ENCODE data around the gene DNAH17.

DNAH17 gene

GRCh38 chr17:78374631-78375274, 202.4 kb downstream of the DNAH17 start:
- TF ChIP-seq, protein P1, sequence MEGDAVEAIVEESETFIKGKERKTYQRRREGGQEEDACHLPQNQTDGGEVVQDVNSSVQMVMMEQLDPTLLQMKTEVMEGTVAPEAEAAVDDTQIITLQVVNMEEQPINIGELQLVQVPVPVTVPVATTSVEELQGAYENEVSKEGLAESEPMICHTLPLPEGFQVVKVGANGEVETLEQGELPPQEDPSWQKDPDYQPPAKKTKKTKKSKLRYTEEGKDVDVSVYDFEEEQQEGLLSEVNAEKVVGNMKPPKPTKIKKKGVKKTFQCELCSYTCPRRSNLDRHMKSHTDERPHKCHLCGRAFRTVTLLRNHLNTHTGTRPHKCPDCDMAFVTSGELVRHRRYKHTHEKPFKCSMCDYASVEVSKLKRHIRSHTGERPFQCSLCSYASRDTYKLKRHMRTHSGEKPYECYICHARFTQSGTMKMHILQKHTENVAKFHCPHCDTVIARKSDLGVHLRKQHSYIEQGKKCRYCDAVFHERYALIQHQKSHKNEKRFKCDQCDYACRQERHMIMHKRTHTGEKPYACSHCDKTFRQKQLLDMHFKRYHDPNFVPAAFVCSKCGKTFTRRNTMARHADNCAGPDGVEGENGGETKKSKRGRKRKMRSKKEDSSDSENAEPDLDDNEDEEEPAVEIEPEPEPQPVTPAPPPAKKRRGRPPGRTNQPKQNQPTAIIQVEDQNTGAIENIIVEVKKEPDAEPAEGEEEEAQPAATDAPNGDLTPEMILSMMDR (conservative IDR thresholded peaks at IDR 0.05; ENCODE audit: low read depth), result no peak
- ChIA-PET CTCF (interaction anchor here (1.8 kb wide), 1 partner anchor 14 kb away, joined by 6 read pairs; no protein-coding TSS in a partner anchor), POLR2A (ENCODE audit: low non-redundant PET) (no interaction called here)
- H3K27ac ChIP-seq, result peak overlapping the region; percentile 71
- no peak for DNase-seq (ENCODE audit: low spot score)

- CTCF ChIA-PET, result interaction anchor here (1.8 kb wide), 1 partner anchor 13 kb away, joined by 6 read pairs; no protein-coding TSS in a partner anchor
Observed at GRCh38 chr17:78374189-78374588, 203.0 kb downstream of the DNAH17 start.

More at GRCh38 chr17:78374189-78374588, 203.0 kb downstream of the DNAH17 start:
- no peak for DNase-seq (ENCODE audit: low spot score)
- POLR2A ChIA-PET (ENCODE audit: low non-redundant PET), result no interaction called here
- no peak overlapping the region for H3K27ac ChIP-seq
- TF ChIP-seq, protein P1 (conservative IDR thresholded peaks at IDR 0.05; ENCODE audit: low read depth), result no peak
